NAMALWA (cell line): ENCODE measurements around the gene SEZ6L.

Source experiments
- DNase-seq: peaks from one replicate; pipeline ENCODE4 v3.0.0-alpha.2; 2015; ENCODE audit warnings: low spot score

SEZ6L gene

GRCh38 chr22:26169315-26170111, at the start of gene SEZ6L:
Gene SEZ6L (plus strand): TSS chr22:26169462. CDS start chr22:26169670, 208 bp downstream.
- DNase-seq, result no peak

DNA sequence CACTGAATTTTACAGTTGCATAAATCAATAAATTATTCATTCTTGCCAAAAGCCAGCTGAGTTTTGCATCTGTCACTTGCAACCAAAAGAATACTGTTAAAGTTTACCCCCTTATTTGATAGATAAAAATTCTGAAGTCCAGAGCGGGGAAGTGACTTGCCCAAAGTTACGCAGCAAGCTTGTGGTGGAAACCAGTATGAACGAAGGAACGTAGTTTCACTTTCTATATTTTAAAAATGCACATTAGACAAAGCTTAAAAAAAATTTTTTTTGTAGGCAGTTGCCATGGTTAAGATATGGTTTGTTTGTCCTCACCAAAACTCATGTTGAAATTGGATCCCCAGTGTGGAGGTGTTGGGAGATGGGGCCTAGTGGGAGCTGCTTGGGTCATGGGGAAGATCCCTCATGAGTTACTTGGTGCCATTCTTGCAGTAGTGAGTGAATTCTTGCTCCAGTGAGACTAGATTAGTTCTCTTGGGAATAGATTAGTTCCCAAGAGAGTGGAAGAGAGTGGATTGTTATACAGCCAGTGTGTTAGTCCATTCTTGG, 46.3 kb upstream of the SEZ6L start:
- DNase-seq, result no peak

DNA sequence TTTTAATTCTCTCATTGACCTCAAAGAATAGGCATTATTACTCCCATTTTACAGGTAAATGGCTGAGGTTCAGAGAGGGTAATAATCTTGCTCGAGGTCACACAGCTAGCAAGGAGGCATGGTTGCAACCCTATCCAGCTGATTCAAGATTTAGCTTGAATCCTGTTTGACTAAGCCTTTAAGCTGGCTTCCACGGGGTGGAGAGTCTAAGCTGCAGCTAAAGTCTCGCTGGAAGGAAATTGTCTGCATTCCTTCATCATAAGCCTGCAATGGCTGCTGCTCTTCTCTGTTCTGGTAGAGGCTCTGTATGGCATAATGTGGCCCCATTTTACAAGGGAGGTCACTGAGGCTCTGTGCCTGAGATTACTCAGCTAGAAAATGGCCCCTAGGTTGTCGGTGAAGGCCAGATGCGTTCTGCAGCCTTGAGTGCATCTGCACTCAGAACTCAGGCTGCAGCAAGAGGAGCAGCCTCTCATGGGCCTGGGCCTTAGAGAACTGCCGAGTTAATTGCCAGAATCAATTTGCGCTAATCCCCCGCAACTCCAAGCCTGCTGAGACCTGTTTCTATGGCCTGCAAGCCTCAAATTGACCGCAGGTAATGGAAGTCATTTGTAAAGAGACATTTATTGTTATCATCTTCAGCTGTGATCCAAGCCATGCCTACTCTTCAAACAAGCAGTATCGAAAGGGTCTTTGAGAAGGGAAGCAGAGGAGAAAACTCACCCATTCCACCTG, 44.1 kb upstream of the SEZ6L start:
- no peak for DNase-seq

DNA sequence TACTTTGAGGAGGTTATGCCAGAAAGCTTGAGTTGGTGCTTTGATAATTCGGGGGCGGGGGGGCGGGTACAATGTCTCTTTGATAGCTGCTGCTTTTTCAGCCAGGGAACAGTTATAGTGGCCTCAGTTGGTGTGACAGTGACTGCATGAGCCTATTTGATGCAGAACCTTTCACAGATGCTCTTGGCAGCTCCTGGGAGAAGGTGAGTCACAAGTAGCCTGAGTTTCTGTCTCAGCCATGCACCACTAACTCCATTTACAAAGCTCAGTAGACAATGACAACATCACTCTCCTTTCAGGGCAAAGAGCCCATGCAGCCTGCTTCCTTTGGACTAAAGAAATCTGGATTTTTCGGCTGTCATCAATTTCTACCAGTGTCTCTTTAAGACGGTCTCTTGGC, 42.1 kb upstream of the SEZ6L start:
- DNase-seq, result no peak

- no peak for DNase-seq
Measured at GRCh38 chr22:26127556-26127955, 41.7 kb upstream of the SEZ6L start.

- no peak for DNase-seq
Measured at GRCh38 chr22:26131589-26132154, 37.6 kb upstream of the SEZ6L start.

DNA sequence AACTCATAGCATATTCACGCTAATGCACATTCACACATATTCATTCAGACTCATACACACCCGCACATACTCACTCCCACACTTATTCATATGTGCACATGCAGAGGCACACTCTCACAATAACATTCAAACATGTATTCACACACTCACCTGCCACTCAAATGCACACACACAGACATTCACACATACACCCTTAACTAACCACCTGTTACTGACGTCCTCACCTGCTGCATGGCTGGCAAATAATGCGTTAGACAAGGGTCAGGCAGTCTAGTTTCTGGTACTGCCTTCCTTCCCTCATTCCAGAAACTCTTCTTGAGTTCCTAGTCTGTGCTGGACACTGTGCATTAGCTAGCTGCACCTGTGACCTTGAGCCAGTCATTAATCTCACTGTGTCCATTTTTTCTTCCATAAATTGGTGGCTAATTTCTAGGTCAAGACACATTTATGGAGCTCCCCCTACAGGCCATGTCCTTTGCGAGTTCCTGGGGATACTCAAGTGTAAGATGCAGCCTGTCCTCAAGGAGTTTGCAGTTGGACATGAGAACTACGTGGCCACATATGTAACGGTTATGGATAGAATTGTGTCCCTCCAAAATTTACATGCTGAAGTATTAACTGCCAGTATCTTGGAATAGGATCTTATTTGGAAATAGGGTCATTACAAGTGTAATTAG, 34.5 kb upstream of the SEZ6L start:
- peak; percentile 32 for DNase-seq

- no peak for DNase-seq
Measured at GRCh38 chr22:26135806-26136205, 33.5 kb upstream of the SEZ6L start.

DNA sequence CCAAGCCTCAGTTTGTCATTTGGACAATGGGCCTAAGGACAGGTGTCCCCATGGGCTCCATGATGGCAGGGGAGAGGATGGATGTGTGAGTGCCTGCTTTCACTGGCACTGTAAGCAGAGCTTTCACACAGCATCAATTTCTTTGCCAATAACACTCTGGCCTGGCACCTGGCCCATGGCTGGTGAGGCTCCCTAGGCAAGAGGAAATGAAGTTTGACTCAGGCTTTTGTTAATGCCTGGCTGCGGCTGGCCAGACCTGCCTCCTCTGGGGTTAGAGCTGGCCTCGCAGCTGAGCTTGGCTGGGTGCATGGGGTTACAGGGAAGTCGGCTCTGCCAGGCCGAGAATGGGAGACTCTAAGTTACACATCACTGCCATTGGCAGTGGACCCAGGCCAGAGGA, 30.0 kb upstream of the SEZ6L start:
- DNase-seq, result no peak

- DNase-seq, result no peak
Measured at GRCh38 chr22:26141831-26142230, 27.4 kb upstream of the SEZ6L start.

- DNase-seq, result no peak
Measured at GRCh38 chr22:26143806-26144325, 25.4 kb upstream of the SEZ6L start.

DNA sequence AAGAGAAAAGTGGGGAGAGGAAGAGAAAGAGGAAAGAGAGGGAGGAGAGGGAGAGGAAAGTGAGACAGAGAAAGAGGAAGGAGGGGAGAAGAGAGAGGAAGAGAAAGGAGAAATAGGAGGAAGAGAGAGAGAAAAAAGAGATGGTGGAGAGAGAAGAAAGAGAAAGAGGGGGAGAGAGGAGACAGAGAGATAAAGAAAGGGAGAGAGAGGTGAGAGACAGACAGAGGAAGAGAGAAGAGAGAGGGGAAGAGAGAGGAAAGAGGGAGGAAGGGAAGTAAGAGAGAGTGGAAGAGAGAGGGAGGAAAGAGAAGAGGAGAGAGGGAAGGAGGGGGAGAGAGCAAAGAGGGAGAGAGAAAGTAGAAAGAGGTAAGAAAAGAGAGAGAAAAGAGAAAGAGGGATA, 9.4 kb upstream of the SEZ6L start:
- no peak for DNase-seq

GRCh38 chr22:26161746-26162145, 7.5 kb upstream of the SEZ6L start:
- no peak for DNase-seq

DNA sequence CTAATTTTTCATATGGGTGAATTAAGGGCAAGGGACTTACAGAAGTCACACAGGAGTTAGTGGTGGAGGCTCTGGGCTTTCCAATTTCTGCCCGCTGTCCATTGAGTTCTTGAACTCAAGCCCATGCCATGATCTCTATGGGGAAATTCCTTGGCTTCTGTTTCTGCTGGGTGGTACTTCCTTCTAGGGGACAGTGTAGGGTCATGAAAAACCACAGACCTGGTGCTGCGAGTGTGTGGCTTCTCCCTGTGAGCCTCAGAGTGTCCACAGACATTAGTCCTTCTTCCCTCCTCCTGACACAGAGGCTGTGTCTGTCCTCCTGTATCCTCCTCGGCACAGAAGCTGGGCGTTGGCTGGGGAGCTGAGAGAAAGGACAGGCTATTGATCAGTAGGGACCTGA, 6.3 kb upstream of the SEZ6L start:
- no peak for DNase-seq

DNA sequence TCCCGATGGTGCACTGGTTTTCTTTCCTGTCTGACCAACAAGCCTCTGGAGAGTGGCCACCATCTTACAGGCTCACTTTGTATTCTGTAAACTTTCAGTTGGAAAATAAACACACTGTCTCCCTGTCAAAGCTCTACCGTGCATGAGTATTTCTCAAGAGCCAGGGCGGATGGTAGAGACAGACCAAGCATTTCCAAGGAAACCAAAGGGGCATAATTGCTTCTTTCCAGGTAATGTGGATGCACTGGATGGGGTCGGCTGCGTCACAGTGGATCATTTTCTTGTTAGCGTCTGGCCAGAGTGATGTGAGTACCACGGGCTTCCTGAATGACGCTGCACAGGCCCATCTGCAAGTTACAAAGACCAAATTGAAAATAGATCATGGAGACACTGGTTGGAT, 5.1 kb upstream of the SEZ6L start:
- DNase-seq, result no peak

DNA sequence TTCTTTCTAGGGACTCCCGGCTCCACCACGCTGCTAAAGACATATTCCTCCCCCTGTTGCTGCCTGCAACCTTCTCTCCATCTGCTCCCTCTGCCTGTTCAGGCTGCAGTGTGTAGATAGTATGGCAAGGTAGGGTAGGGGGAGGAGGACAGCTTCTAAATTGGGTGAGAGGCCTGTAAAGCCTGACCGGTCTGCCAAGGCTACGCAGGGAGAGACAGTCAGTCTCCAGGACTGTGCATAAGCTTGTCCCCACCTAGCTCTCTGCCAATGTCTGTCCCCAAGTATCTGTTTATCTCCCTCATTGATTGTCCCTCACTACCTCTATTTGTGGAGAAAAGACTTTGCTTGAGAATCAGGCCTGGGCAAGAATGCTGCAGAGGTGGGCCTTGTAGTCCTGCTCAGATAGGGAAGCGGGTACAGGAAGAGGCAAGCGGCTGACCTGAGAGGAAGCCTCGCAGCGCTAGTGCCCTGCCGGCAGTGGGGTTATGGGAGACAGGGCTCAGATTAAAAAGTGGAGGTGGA, 871 bp upstream of the SEZ6L start:
- DNase-seq, result no peak

GRCh38 chr22:26168939-26169314, 335 bp upstream of the SEZ6L start:
- DNase-seq, result no peak

GRCh38 chr22:26170112-26170492, 840 bp downstream of the SEZ6L start:
- DNase-seq, result no peak

DNA sequence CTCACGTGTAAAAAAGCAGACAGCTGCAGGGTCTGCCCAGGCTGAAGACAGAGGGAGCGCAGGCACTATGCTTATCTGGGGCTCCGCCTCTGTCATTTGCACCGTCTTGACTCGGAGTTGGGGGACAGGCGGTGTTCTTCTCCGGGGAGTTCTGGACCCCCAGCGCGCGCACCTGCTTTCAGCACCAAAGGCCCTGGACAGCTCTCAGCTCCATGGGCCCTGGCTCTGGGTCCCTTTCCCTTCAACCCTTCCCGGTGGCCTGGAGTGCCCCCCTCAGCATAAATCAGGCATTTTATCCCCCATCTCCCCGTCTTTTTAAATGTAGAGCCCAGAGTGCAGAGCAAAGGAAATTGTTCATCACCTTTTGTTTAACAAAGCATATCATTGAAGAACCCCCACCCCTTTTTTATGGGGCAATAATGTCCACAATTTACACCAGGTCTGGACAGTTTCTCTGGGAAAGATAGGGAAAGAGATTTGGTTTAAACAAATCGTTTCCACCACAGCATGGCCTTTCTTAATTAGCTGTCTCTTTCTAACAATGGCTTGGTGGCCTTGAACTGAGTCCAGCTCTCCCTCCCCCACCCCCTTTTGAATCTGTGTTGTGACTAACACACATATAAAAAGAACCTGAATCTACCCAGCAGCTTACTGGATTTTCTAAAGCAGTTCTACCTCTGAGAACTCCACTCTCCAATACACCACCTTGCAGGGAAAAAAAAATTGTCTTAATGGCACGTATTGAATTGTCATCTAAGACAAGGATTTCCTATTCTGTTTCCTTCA, 1.7 kb downstream of the SEZ6L start:
- no peak for DNase-seq

DNA sequence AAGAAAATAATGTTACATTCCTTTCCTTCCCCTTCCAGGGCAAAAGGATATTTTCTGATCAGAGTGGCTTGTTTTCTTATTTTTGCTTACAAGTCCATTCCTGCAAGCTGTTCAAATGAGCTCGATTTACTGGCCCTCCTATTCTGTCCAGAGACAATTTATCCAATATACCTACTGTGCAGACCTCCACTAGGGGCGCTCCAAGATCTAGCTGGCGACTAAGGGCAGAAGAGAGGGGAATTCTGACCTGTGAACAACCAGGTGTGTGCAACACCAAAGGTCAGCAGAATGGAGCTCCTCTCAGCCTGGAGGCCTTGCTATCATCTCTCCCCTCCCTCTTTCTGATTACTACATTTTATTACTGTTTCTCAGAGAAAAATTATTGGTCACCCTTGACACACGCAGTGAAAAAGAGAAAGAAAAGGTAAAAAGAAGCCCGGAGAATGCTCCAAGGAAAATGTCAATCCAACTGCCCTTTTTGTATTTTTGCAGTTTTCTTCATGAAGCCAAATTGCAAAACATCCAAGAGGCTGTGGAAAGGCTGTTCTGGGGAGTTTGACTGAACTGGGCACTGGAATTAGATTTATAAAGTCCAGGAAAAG, 3.2 kb downstream of the SEZ6L start:
- DNase-seq, result peak; percentile 52

DNA sequence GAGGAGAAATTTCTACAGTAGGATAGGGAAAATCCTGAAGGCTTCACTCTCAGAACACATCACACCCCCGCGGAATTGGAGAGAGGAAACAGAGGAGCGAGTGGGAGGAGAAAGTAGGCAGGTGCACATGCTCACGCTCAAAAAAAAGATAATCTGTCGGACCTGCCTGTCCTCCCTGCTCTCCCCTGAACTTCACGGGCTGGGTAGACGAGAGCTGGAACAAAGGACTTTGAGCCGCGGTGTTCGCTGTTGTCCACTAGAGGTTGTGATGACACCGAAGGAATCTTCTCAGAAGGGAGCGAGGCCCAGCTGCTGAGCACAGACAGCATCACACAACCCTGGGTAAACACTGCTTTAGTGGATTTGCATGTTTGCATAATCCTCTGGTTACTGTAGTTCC, 5.0 kb downstream of the SEZ6L start:
- peak; percentile 15 for DNase-seq
